DOHH2 (cell line): ENCODE results near the gene ENOPH1.

Experiments used
- EZH2phosphoT487 ChIP-seq: fragments of 200-600 bp; sonication (generic); IDR thresholded peaks from 2 replicates; pipeline ENCODE4 v1.6.1; 2017; ENCODE audit warnings: borderline replicate concordance, mild to moderate bottlenecking, antibody characterized with exemption, low read length, moderate library complexity, mixed read lengths
- TF ChIP-seq, protein P1 (sequence below): fragments of 200-600 bp; sonication (generic); IDR thresholded peaks from one replicate; pipeline ENCODE4 v1.5.1; 2014; ENCODE audit warnings: antibody characterized with exemption, mild to moderate bottlenecking, low read depth, low read length; ENCODE audit not compliant: poor library complexity, severe bottlenecking

DNA sequence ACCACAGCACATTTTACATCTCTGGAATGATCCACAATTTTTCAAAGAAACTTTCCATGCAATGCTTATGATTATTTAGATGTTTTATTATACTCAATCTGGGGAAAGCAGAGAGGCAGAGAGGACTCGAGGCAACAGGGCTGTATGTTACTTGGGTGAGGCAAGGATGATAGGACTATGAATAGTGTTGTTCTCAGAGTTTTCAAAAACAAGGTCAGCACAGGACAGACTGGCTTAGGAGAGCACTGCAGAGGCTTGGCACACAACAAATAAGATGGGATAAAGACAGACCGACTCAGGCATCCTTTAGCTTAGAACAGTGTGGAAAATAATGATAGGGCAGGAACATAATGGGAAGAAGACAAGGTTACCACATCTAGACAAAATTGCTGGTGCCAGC is 66.0 kb downstream of the ENOPH1 start:
- TF ChIP-seq, protein P1, sequence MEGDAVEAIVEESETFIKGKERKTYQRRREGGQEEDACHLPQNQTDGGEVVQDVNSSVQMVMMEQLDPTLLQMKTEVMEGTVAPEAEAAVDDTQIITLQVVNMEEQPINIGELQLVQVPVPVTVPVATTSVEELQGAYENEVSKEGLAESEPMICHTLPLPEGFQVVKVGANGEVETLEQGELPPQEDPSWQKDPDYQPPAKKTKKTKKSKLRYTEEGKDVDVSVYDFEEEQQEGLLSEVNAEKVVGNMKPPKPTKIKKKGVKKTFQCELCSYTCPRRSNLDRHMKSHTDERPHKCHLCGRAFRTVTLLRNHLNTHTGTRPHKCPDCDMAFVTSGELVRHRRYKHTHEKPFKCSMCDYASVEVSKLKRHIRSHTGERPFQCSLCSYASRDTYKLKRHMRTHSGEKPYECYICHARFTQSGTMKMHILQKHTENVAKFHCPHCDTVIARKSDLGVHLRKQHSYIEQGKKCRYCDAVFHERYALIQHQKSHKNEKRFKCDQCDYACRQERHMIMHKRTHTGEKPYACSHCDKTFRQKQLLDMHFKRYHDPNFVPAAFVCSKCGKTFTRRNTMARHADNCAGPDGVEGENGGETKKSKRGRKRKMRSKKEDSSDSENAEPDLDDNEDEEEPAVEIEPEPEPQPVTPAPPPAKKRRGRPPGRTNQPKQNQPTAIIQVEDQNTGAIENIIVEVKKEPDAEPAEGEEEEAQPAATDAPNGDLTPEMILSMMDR, result no peak
- no peak for TF ChIP-seq EZH2phosphoT487
